LHCN-M2 (cell line): ENCODE data around the gene HOXD13. TPM values are rescaled to one million over a fixed set of nuclear protein-coding genes. Genes with fewer than 3 reads are reported as not detected.

ENCODE experiments used
- DNase-seq: peaks from one replicate; pipeline ENCODE4 v3.0.0-alpha.2; 2012; ENCODE audit warnings: low read depth
- polyA plus RNA-seq: library from polyadenylated mRNA; unstranded; fragments of >200 nt; gene quantifications from one replicate; pipeline ENCODE4 v1.2.1, GENCODE V29; 2012; ENCODE audit warnings: missing spikeins
- total RNA-seq: library from RNA; depleted of rRNA; stranded (reverse); fragments of >200 nt; gene quantifications from 2 replicates; pipeline ENCODE4 v1.2.3, GENCODE V29; 2014; rRNA removed

HOXD13 gene
- not detected in 2 replicates for total RNA-seq
- not detected for polyA plus RNA-seq

GRCh38 chr2:176092270-176093144 is at the start of gene HOXD13:
TSS of gene HOXD13 (plus strand) at chr2:176092721. CDS start at chr2:176092891, 170 bp downstream.
- no peak for DNase-seq

GRCh38 chr2:176056406-176056805 is 36.1 kb upstream of the HOXD13 start:
- peak; percentile 8 for DNase-seq

GRCh38 chr2:176063958-176064357 is 28.6 kb upstream of the HOXD13 start:
- DNase-seq = no peak

- DNase-seq = no peak
These were observed 25.6 kb upstream of the HOXD13 start for GRCh38 chr2:176066645-176067588.

- no peak for DNase-seq
These were observed 24.7 kb upstream of the HOXD13 start for GRCh38 chr2:176067589-176068418.

- DNase-seq = no peak
These were observed 24.1 kb upstream of the HOXD13 start for GRCh38 chr2:176068419-176068832.

GRCh38 chr2:176071330-176072291 is 20.9 kb upstream of the HOXD13 start:
- no peak for DNase-seq

- no peak for DNase-seq
These were observed 20.2 kb upstream of the HOXD13 start for GRCh38 chr2:176072292-176072669.

- no peak for DNase-seq
These were observed 19.3 kb upstream of the HOXD13 start for GRCh38 chr2:176072951-176073904.

GRCh38 chr2:176074919-176075425 is 17.5 kb upstream of the HOXD13 start:
- DNase-seq = no peak

- no peak for DNase-seq
These were observed 17.0 kb upstream of the HOXD13 start for GRCh38 chr2:176075481-176075880.

GRCh38 chr2:176076063-176076462 is 16.5 kb upstream of the HOXD13 start:
- no peak for DNase-seq

GRCh38 chr2:176076796-176077195 is 15.7 kb upstream of the HOXD13 start:
- no peak for DNase-seq

- DNase-seq = no peak
These were observed 13.8 kb upstream of the HOXD13 start for GRCh38 chr2:176078541-176079284.

- DNase-seq = no peak
These were observed 13.2 kb upstream of the HOXD13 start for GRCh38 chr2:176079285-176079830.

GRCh38 chr2:176079831-176080539 is 12.5 kb upstream of the HOXD13 start:
- peak; percentile 45 for DNase-seq
